Measurements from ENCODE around the gene SCEL. TPM values are rescaled to one million over a fixed set of nuclear protein-coding genes. Genes with fewer than 3 reads are reported as not detected.

Gene SCEL
- total and polyA plus RNA-seq, 2 experiments from 2014 or later = not detected

GRCh38 chr13:77678691-77679235 is 143.3 kb downstream of the SCEL start:
- Mint-ChIP-seq H3K9me3 (peaks cover 4% of the 10 kb centered on the region; the same call in 2 of the 3 replicates), H3K27ac (no peak overlapping the region), H3K36me3 (ENCODE audit: low read depth) (peaks cover 7% of the 10 kb centered on the region; the same call in 1 of the 3 replicates), H3K4me3 (no peak overlapping the region), H3K4me1 (peaks cover 9% of the 10 kb centered on the region), H3K27me3 (ENCODE audit: insufficient read depth, low read depth, poor library complexity) (no peaks in the 10 kb centered on the region)
- H3K79me2 ChIP-seq (replicated peaks; ENCODE audit: insufficient read depth) = no peaks in the 10 kb centered on the region
- H3K27me3 ChIP-seq (ENCODE audit: insufficient read depth) = no peaks in the 10 kb centered on the region
- H3K4me3 ChIP-seq = no peak overlapping the region
- no peak for TF ChIP-seq EZH2 (IDR thresholded peaks at IDR 0.05; ENCODE audit: low read depth, unreplicated experiment)
- TF ChIP-seq, protein P1, sequence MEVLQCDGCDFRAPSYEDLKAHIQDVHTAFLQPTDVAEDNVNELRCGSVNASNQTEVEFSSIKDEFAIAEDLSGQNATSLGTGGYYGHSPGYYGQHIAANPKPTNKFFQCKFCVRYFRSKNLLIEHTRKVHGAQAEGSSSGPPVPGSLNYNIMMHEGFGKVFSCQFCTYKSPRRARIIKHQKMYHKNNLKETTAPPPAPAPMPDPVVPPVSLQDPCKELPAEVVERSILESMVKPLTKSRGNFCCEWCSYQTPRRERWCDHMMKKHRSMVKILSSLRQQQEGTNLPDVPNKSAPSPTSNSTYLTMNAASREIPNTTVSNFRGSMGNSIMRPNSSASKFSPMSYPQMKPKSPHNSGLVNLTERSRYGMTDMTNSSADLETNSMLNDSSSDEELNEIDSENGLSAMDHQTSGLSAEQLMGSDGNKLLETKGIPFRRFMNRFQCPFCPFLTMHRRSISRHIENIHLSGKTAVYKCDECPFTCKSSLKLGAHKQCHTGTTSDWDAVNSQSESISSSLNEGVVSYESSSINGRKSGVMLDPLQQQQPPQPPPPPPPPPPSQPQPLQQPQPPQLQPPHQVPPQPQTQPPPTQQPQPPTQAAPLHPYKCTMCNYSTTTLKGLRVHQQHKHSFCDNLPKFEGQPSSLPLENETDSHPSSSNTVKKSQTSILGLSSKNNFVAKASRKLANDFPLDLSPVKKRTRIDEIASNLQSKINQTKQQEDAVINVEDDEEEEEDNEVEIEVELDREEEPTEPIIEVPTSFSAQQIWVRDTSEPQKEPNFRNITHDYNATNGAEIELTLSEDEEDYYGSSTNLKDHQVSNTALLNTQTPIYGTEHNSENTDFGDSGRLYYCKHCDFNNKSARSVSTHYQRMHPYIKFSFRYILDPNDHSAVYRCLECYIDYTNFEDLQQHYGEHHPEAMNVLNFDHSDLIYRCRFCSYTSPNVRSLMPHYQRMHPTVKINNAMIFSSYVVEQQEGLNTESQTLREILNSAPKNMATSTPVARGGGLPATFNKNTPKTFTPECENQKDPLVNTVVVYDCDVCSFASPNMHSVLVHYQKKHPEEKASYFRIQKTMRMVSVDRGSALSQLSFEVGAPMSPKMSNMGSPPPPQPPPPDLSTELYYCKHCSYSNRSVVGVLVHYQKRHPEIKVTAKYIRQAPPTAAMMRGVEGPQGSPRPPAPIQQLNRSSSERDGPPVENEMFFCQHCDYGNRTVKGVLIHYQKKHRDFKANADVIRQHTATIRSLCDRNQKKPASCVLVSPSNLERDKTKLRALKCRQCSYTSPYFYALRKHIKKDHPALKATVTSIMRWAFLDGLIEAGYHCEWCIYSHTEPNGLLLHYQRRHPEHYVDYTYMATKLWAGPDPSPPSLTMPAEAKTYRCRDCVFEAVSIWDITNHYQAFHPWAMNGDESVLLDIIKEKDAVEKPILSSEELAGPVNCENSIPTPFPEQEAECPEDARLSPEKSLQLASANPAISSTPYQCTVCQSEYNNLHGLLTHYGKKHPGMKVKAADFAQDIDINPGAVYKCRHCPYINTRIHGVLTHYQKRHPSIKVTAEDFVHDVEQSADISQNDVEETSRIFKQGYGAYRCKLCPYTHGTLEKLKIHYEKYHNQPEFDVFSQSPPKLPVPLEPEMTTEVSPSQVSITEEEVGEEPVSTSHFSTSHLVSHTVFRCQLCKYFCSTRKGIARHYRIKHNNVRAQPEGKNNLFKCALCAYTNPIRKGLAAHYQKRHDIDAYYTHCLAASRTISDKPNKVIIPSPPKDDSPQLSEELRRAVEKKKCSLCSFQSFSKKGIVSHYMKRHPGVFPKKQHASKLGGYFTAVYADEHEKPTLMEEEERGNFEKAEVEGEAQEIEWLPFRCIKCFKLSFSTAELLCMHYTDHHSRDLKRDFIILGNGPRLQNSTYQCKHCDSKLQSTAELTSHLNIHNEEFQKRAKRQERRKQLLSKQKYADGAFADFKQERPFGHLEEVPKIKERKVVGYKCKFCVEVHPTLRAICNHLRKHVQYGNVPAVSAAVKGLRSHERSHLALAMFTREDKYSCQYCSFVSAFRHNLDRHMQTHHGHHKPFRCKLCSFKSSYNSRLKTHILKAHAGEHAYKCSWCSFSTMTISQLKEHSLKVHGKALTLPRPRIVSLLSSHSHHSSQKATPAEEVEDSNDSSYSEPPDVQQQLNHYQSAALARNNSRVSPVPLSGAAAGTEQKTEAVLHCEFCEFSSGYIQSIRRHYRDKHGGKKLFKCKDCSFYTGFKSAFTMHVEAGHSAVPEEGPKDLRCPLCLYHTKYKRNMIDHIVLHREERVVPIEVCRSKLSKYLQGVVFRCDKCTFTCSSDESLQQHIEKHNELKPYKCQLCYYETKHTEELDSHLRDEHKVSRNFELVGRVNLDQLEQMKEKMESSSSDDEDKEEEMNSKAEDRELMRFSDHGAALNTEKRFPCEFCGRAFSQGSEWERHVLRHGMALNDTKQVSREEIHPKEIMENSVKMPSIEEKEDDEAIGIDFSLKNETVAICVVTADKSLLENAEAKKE (CRISPR knock-in tag; IDR thresholded peaks at IDR 0.05) = no peak
- no peak for TF ChIP-seq JUNB (IDR thresholded peaks at IDR 0.05; ENCODE audit: unreplicated experiment)
- TF ChIP-seq STAT1 (IDR thresholded peaks at IDR 0.05; ENCODE audit: unreplicated experiment) = no peak
- TF ChIP-seq ZNF114 (CRISPR knock-in tag; IDR thresholded peaks at IDR 0.05) = no peak
- TF ChIP-seq POLR2AphosphoS5 (IDR thresholded peaks at IDR 0.05; ENCODE audit: low read depth) = no peak
- no peak for TF ChIP-seq NANOG (IDR thresholded peaks at IDR 0.05; ENCODE audit: borderline replicate concordance)
- TF ChIP-seq ETS1 (IDR thresholded peaks at IDR 0.05) = no peak
- no peak for TF ChIP-seq ZNF331 (CRISPR knock-in tag; IDR thresholded peaks at IDR 0.05; ENCODE audit: low read depth)
- TF ChIP-seq REST (IDR thresholded peaks at IDR 0.05; ENCODE audit: unreplicated experiment) = no peak
- TF ChIP-seq CREB1 (CRISPR knock-in tag; IDR thresholded peaks at IDR 0.05; ENCODE audit: low read depth) = no peak
- TF ChIP-seq EZH2phosphoT487 (IDR thresholded peaks at IDR 0.05; ENCODE audit: unreplicated experiment) = no peak
- DNase-seq (ENCODE audit: low spot score) (no peak), ATAC-seq (no peak)
- no peak overlapping the region; the same call in 1 of the 2 replicates for H2AFZ ChIP-seq
- H3K4me1 ChIP-seq (ENCODE audit: insufficient read depth) = no peaks in the 10 kb centered on the region
- no peaks in the 10 kb centered on the region for H3F3A ChIP-seq (replicated peaks; ENCODE audit: low read depth)
- no peaks in the 10 kb centered on the region for H3K36me3 ChIP-seq (ENCODE audit: insufficient read depth)
- no peaks in the 10 kb centered on the region for H4K20me1 ChIP-seq (replicated peaks; ENCODE audit: insufficient read depth)
- H3K9me2 ChIP-seq (ENCODE audit: insufficient read depth) = peaks cover 3% of the 10 kb centered on the region; the same call in 1 of the 2 replicates
- no peak overlapping the region for H3K4me2 ChIP-seq
- H3K27ac ChIP-seq (ENCODE audit: low read depth) = no peak overlapping the region
